ENCODE measurements around the gene LSM12. TPM values are rescaled to one million over a fixed set of nuclear protein-coding genes. Genes with fewer than 3 reads are reported as not detected.

Gene LSM12
- polyA plus RNA-seq, 1 of the 3 experiments (the other 2 are of a cell fraction) = 26.6 TPM

DNA sequence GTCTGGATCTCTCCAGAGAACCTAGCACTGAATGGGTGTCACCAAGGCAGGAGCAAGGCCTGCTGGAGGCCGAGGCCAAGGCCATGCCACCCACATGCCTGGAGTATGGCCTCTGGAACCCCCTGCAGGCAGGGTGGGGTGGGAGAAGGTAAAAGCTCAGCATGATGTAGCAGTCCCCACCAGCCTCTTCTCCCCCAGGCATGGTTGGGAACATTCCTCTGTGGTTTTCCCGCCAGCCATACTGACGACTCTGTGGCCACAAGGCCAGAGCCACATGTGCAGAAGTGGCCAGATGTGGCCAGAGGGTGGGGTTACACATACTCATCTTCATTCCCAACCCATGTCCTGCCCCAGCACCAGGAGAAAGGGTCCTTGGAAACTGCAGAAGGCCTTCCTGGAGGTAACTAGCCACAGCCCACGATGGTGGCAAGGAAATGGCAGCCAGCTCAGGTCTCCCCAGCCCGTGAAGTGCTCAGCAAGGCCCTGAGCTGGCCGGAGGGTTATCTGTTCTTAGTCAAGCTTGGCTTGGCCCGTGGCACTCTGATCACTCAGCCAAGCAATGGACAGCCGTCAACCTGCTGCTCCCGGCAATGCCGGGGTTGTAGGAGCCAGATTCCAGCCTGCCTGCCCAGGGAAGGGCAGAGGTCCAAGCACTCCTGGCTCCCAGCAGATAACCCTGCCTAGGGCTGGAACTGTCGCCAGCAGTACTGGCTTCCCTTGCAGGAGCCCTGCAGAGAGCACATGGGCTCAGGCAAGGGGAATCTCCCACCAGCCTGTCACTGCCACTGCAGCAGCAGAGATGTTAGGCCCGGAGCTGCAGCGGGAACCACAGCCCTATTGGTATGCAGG lies 30.9 kb upstream of the LSM12 start:
- H3K9me2 ChIP-seq = no peaks in the 10 kb centered on the region
- peak overlapping the region in 1 of 2 experiments; percentile 92; a peak in 2 of 4 replicates for H3K27ac ChIP-seq (ENCODE audit: low read depth in 2 of 2, low read length in 1 of 2)
- no peak overlapping the region for H3K9ac ChIP-seq
- ChIA-PET POLR2A (interaction anchor here (0.6 kb wide), 1 partner anchor 29 kb away, joined by 3 read pairs; no protein-coding TSS in a partner anchor), CTCF (interaction anchor here (0.7 to 2.9 kb wide), 4 partner anchors 9 to 17 kb away, joined by 3 to 13 read pairs (median 4); no protein-coding TSS in a partner anchor)
- H3K4me1 ChIP-seq (ENCODE audit: control insufficient read depth in 1 of 2, insufficient read depth in 2 of 2, low read depth in 1 of 2, low read length in 1 of 2) = peaks cover 11 to 14% of the 10 kb centered on the region in 2 experiments; a peak in 3 of 4 replicates
- peaks cover 39% of the 10 kb centered on the region; the same call in 1 of the 2 replicates for H3K79me2 ChIP-seq (ENCODE audit: insufficient read depth)
- H3K27me3 ChIP-seq (ENCODE audit: insufficient read depth) = no peaks in the 10 kb centered on the region
- H2AFZ ChIP-seq (ENCODE audit: low read depth) = no peak overlapping the region
- peaks cover 0 to 4% of the 10 kb centered on the region in 2 experiments for H3K36me3 ChIP-seq (replicated peaks in 1 of 2; ENCODE audit: control insufficient read depth in 1 of 2, insufficient read depth in 2 of 2, low read length in 1 of 2)
- no peak for DNase-seq
- H4K20me1 ChIP-seq (ENCODE audit: insufficient read depth) = no peaks in the 10 kb centered on the region
- H3K4me3 ChIP-seq (ENCODE audit: low read depth in 2 of 2, low read length in 1 of 2) = no peak overlapping the region
- H3K9me3 ChIP-seq = no peaks in the 10 kb centered on the region
- H3K4me2 ChIP-seq = no peak overlapping the region
- peaks cover 14% of the 10 kb centered on the region for H3F3A ChIP-seq (replicated peaks; ENCODE audit: insufficient read depth)
- 100% methylated on average over 2 of the region's 13 CpGs for WGBS (ENCODE audit: low lambda C conversion rate)
- no peak for TF ChIP-seq FOXJ3 (CRISPR knock-in tag; IDR thresholded peaks at IDR 0.05)
- no peak for TF ChIP-seq FOXM1 (IDR thresholded peaks at IDR 0.05; ENCODE audit: low read depth)
- TF ChIP-seq, protein P1, sequence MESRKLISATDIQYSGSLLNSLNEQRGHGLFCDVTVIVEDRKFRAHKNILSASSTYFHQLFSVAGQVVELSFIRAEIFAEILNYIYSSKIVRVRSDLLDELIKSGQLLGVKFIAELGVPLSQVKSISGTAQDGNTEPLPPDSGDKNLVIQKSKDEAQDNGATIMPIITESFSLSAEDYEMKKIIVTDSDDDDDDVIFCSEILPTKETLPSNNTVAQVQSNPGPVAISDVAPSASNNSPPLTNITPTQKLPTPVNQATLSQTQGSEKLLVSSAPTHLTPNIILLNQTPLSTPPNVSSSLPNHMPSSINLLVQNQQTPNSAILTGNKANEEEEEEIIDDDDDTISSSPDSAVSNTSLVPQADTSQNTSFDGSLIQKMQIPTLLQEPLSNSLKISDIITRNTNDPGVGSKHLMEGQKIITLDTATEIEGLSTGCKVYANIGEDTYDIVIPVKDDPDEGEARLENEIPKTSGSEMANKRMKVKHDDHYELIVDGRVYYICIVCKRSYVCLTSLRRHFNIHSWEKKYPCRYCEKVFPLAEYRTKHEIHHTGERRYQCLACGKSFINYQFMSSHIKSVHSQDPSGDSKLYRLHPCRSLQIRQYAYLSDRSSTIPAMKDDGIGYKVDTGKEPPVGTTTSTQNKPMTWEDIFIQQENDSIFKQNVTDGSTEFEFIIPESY (IDR thresholded peaks at IDR 0.05; ENCODE audit: borderline replicate concordance, low read depth) = no peak
- no peak for TF ChIP-seq EP300 (IDR thresholded peaks at IDR 0.05; ENCODE audit: borderline replicate concordance in 1 of 2, low read depth in 1 of 2, low read length in 1 of 2)
- TF ChIP-seq, protein P2, sequence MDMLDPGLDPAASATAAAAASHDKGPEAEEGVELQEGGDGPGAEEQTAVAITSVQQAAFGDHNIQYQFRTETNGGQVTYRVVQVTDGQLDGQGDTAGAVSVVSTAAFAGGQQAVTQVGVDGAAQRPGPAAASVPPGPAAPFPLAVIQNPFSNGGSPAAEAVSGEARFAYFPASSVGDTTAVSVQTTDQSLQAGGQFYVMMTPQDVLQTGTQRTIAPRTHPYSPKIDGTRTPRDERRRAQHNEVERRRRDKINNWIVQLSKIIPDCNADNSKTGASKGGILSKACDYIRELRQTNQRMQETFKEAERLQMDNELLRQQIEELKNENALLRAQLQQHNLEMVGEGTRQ (IDR thresholded peaks at IDR 0.05; ENCODE audit: borderline replicate concordance, low read depth, low read length) = no peak
- TF ChIP-seq RXRA (IDR thresholded peaks at IDR 0.05; ENCODE audit: borderline replicate concordance, low read depth) = no peak
- TF ChIP-seq SIN3A (IDR thresholded peaks at IDR 0.05; ENCODE audit: borderline replicate concordance, low read depth, low read length) = no peak
- no peak for TF ChIP-seq SMC3 (IDR thresholded peaks at IDR 0.05; ENCODE audit: low read depth, low read length)
- no peak for TF ChIP-seq NFIC (IDR thresholded peaks at IDR 0.05; ENCODE audit: borderline replicate concordance)
- no peak for TF ChIP-seq RCOR1 (IDR thresholded peaks at IDR 0.05; ENCODE audit: low read length)
- TF ChIP-seq, protein P3, sequence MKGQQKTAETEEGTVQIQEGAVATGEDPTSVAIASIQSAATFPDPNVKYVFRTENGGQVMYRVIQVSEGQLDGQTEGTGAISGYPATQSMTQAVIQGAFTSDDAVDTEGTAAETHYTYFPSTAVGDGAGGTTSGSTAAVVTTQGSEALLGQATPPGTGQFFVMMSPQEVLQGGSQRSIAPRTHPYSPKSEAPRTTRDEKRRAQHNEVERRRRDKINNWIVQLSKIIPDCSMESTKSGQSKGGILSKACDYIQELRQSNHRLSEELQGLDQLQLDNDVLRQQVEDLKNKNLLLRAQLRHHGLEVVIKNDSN (IDR thresholded peaks at IDR 0.05; ENCODE audit: borderline replicate concordance, low read depth) = no peak
